Mesothelial cell of epicardium (in vitro differentiated cells): ENCODE measurements around the gene ZMYND8. TPM values are rescaled to one million over a fixed set of nuclear protein-coding genes. Genes with fewer than 3 reads are reported as not detected.
"Not testable (repeated sequence)": the region's sequence is repeated elsewhere in the genome, so short reads cannot be mapped to it uniquely, and the experiment has no call there.

Experiments used
- DNase-seq, 2 experiments: peaks; one replicate each; pipeline ENCODE4 v3.0.0; 2021; ENCODE audit warnings: low spot score in 2 of 2; ENCODE audit not compliant: unreplicated experiment in 2 of 2
- H3K27ac Mint-ChIP-seq: 2 replicates; pipeline ENCODE4 v1.8.0; 2021; ENCODE audit warnings: mixed read lengths
- H3K27me3 Mint-ChIP-seq: 2 replicates; pipeline ENCODE4 v1.8.0; 2021; ENCODE audit warnings: low read depth, mixed read lengths
- H3K36me3 Mint-ChIP-seq: 2 replicates; pipeline ENCODE4 v1.8.0; 2021; ENCODE audit warnings: mixed read lengths
- H3K4me1 Mint-ChIP-seq: 2 replicates; pipeline ENCODE4 v1.8.0; 2021; ENCODE audit warnings: mixed read lengths
- H3K4me3 Mint-ChIP-seq: 2 replicates; pipeline ENCODE4 v1.8.0; 2021; ENCODE audit warnings: mild to moderate bottlenecking, moderate library complexity, mixed read lengths
- H3K9me3 Mint-ChIP-seq: 2 replicates; pipeline ENCODE4 v1.8.0; 2021; ENCODE audit warnings: mixed read lengths
- CTCF ChIP-seq: fragments of 200-600 bp; sonication (generic); IDR thresholded peaks from one replicate; pipeline ENCODE4 v1.5.0; 2021; ENCODE audit warnings: antibody characterized with exemption; ENCODE audit not compliant: unreplicated experiment
- total RNA-seq: library from RNA; stranded (reverse); gene quantifications from 3 replicates; pipeline ENCODE4 v1.2.1, GENCODE V29; 2021

ZMYND8 gene
- total RNA-seq, 1 donor from 2014 or later, result 120 TPM

DNA sequence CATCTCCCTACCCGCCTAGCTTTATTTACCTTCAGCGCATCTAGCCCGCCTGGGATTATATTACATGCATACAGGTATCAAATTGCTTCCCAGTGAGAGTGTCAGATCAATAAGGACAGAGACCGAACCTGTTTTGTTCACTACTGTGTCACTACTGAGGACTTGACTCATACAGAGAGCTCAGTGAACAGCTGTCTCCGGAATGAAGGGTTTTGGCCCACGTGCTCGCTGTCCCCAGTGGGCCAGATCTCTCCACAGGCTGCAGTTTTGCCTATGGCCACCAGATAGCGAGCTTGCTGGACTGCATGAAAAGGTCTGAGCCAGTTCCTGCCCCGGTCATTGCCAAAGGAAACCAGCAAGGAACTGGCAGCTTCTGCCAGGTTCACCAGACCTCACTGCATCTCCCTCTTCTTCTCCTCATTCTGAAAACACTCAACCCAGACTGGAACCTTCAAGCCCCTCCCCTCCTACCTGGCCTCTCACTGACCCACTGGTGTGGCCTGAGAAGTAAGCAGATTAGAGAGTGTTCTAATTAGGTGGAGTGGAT is 150.8 kb downstream of the ZMYND8 start:
- H3K9me3 Mint-ChIP-seq, result peaks cover 4% of the 10 kb centered on the region
- no peaks in the 10 kb centered on the region for H3K27me3 Mint-ChIP-seq
- peak; percentile 40 for TF ChIP-seq CTCF
- H3K27ac Mint-ChIP-seq, result peak overlapping the region; percentile 36
- H3K4me1 Mint-ChIP-seq, result peaks cover 2% of the 10 kb centered on the region
- DNase-seq, result no peak
- H3K36me3 Mint-ChIP-seq, result peaks cover 31% of the 10 kb centered on the region
- no peak overlapping the region for H3K4me3 Mint-ChIP-seq

- not testable (repeated sequence) for H3K27me3 Mint-ChIP-seq, H3K9me3 Mint-ChIP-seq, H3K4me3 Mint-ChIP-seq, H3K4me1 Mint-ChIP-seq, H3K27ac Mint-ChIP-seq, DNase-seq
- peaks cover 27% of the 10 kb centered on the region for H3K36me3 Mint-ChIP-seq
Observed at GRCh38 chr20:47204850-47205122, 151.7 kb downstream of the ZMYND8 start.

- Mint-ChIP-seq H3K27ac (no peak overlapping the region), H3K27me3 (no peaks in the 10 kb centered on the region), H3K36me3 (peaks cover 22% of the 10 kb centered on the region), H3K4me1 (peaks cover 9% of the 10 kb centered on the region), H3K9me3 (peaks cover 4% of the 10 kb centered on the region), H3K4me3 (no peak overlapping the region)
- TF ChIP-seq CTCF, result no peak
- no peak for DNase-seq
Observed at GRCh38 chr20:47204008-47204849, 152.3 kb downstream of the ZMYND8 start.

DNA sequence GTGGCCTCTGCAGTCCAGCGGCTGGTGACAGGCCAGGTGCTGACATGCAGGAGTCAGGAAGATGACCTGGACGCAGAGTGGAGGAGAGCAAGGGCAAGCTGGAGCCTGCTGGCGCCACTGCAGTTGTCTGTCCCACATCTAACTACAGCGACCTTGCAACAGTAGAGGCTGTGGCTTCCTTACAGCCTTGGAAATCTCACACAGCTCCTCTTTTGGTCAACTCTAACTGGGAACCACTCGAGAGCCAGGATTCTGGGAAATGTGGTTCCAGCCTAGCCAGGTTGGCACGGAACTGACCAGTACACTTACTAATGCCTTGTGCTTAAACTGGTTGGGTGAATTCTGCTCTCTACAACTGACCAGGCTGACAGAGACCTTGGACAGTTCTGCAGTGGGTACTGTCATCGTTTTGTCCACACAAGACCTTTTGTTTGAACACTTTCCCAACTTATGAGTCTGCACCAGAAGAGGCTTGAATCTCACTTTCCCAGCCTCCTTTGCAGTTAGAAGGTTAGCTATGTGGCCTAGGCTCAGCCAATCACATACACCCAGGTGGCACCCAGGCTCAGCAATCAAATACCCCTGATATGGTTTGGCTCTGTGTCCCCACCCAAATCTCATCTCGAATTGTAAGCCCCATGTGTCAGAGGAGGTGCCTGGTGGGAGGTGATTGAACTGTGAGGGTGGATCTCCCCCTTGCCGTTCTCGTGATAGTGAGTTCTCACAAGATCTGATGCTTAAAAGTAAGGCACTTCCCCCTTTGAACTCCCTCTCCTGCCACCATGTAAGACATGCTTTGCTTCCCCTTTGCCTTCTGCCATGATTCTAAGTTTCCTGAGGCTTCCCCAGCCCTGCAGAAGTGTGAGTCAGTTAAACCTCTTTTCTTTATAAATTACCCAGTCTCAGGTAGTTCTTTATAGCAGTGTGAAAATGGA is 153.5 kb downstream of the ZMYND8 start:
- Mint-ChIP-seq H3K9me3 (peaks cover 4% of the 10 kb centered on the region), H3K36me3 (peaks cover 16% of the 10 kb centered on the region), H3K27ac (no peak overlapping the region), H3K4me1 (peaks cover 9% of the 10 kb centered on the region), H3K4me3 (no peak overlapping the region), H3K27me3 (no peaks in the 10 kb centered on the region)
- TF ChIP-seq CTCF, result no peak
- DNase-seq, result no peak

GRCh38 chr20:47201074-47201730 is 155.3 kb downstream of the ZMYND8 start:
- Mint-ChIP-seq H3K36me3 (peaks cover 10% of the 10 kb centered on the region), H3K9me3 (peaks cover 4% of the 10 kb centered on the region), H3K4me3 (no peak overlapping the region), H3K27me3 (no peaks in the 10 kb centered on the region), H3K4me1 (peaks cover 9% of the 10 kb centered on the region), H3K27ac (no peak overlapping the region)
- no peak for DNase-seq
- no peak for TF ChIP-seq CTCF
